SU-DHL-6 (cell line): ENCODE measurements around the gene RIBC2.

Experiments used
- H2AFZ ChIP-seq: fragments of 200-600 bp; sonication (generic); 2 replicates; pipeline ENCODE4 v1.6.1; 2014; ENCODE audit warnings: low read depth, mild to moderate bottlenecking, moderate library complexity, mixed read lengths, antibody characterized with exemption, low read length; ENCODE audit not compliant: severe bottlenecking
- H3F3A ChIP-seq: fragments of 200-600 bp; shearing (Covaris generic); 2 replicates; pipeline ENCODE4 v1.6.0; 2016; ENCODE audit warnings: antibody characterized with exemption, mild to moderate bottlenecking; ENCODE audit not compliant: insufficient read depth
- H3K27ac ChIP-seq: fragments of 200-600 bp; sonication (generic); 2 replicates; pipeline ENCODE4 v1.5.1; 2016; ENCODE audit warnings: low read depth, mild to moderate bottlenecking, low read length, moderate library complexity, mixed read lengths
- H3K27me3 ChIP-seq: fragments of 200-600 bp; sonication (generic), shearing (Covaris generic); 2 replicates; pipeline ENCODE4 v1.6.0; 2014; ENCODE audit warnings: mild to moderate bottlenecking, low read length
- H3K36me3 ChIP-seq: fragments of 200-600 bp; sonication (generic); 2 replicates; pipeline ENCODE4 v1.6.1; 2014; ENCODE audit warnings: mild to moderate bottlenecking, low read length, mixed read lengths
- H3K4me2 ChIP-seq: fragments of 300-600, 200-600 bp; shearing (Covaris generic), sonication (generic); 2 replicates; pipeline ENCODE4 v1.6.0; 2014; ENCODE audit warnings: low read length, low read depth, mild to moderate bottlenecking; ENCODE audit not compliant: poor library complexity, severe bottlenecking
- H3K4me3 ChIP-seq: fragments of 200-600 bp; sonication (generic); 2 replicates; pipeline ENCODE4 v1.5.1; 2014; ENCODE audit warnings: antibody characterized with exemption, low read length, mild to moderate bottlenecking, mixed read lengths; ENCODE audit not compliant: insufficient read depth, poor library complexity, severe bottlenecking
- H3K79me2 ChIP-seq: fragments of 200-600 bp; sonication (generic); 2 replicates; pipeline ENCODE4 v1.6.1; 2014; ENCODE audit warnings: mild to moderate bottlenecking, low read length, moderate library complexity; ENCODE audit not compliant: insufficient read depth
- H3K9ac ChIP-seq: fragments of 200-600 bp; sonication (generic); 2 replicates; pipeline ENCODE4 v1.7.0; 2014; ENCODE audit warnings: mild to moderate bottlenecking, low read length
- H3K9me2 ChIP-seq: fragments of 200-600 bp; sonication (generic); replicated peaks from 2 replicates; pipeline ENCODE4 v1.6.1; 2014; ENCODE audit warnings: low read length; ENCODE audit not compliant: insufficient read depth
- H3K9me3 ChIP-seq: fragments of 200-600 bp; sonication (generic); 2 replicates; pipeline ENCODE4 v1.6.1; 2014; ENCODE audit warnings: low read length, mixed read lengths; ENCODE audit not compliant: insufficient read depth
- H4K20me1 ChIP-seq: fragments of 200-600 bp; sonication (generic); 2 replicates; pipeline ENCODE4 v1.6.1; 2014; ENCODE audit warnings: low read depth, mild to moderate bottlenecking, antibody characterized with exemption, low read length, moderate library complexity, mixed read lengths
- CTCF ChIP-seq: fragments of 200-600 bp; sonication (generic); IDR thresholded peaks from one replicate; pipeline ENCODE4 v1.5.1; 2017; ENCODE audit warnings: antibody characterized with exemption, mild to moderate bottlenecking, low read length, moderate library complexity; ENCODE audit not compliant: insufficient read depth, poor library complexity, severe bottlenecking
- EZH2phosphoT487 ChIP-seq: fragments of 200-600 bp; sonication (generic), shearing (Covaris generic); conservative IDR thresholded peaks from 2 replicates; pipeline ENCODE4 v1.6.1; 2018; ENCODE audit warnings: mild to moderate bottlenecking, antibody characterized with exemption, low read length, moderate library complexity, mixed read lengths

The RIBC2 gene

DNA sequence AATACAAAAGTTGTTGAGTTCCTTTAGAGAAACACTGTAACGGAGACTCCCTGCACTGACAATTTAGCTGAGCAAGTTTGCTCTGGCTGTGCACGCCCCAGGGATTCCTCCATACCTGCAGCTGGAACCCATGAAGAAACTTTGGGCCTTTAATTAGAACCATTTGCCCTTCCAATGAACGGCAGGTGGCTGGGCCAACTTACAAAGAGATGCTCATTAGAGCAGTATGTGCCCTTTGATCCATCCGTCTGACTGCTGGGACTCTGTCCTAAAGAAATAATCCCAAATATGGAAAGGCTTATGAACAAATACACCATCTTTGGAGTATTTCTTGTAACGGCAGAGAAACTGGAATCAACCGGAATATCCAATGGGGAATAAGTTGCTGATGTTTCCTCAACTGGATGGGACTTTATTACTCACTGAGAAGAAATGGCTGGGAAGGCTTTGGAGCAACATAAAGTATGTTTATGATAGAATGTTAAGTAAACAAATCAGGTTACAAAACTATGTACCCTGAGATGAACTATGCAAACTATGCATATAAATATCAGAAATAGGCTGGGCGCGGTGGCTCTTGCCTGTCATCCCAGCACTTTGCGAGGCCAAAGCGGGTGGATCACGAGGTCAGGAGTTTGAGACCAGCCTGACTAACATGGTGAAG is 64.7 kb downstream of the RIBC2 start:
- Histone ChIP-seq H3K9me2 (no peaks in the 10 kb centered on the region), H4K20me1 (no peaks in the 10 kb centered on the region), H2AFZ (no peak overlapping the region), H3K9me3 (peaks cover 6% of the 10 kb centered on the region; the same call in 1 of the 2 replicates), H3F3A (no peaks in the 10 kb centered on the region), H3K4me2 (no peak overlapping the region), H3K9ac (no peak overlapping the region), H3K4me3 (no peak overlapping the region), H3K36me3 (no peaks in the 10 kb centered on the region), H3K27me3 (no peaks in the 10 kb centered on the region), H3K27ac (no peak overlapping the region), H3K79me2 (no peaks in the 10 kb centered on the region)
- TF ChIP-seq EZH2phosphoT487 (no peak), CTCF (no peak)

DNA sequence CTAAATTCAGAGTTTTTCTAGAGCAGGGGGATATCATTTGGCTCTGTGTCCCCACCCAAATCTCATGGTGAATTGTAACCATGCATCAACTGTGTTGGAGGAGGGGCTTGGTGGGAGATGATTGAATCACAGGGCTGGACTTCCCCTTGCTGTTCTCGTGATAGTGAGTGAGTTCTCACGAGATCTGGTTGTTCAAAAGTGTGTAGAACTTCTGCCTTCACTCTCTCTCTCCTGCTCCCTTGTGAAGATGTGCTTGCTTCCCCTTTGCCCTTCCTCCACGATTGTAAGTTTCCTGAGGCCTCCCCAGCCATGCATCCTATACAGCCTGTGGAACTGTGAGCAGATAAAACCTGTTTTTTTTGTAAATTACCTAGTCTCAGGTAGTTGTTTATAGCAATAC is 67.2 kb downstream of the RIBC2 start:
- H3K27ac ChIP-seq = no peak overlapping the region
- no peaks in the 10 kb centered on the region for H4K20me1 ChIP-seq
- H2AFZ ChIP-seq = no peak overlapping the region
- no peaks in the 10 kb centered on the region for H3K27me3 ChIP-seq
- H3K9me2 ChIP-seq = no peaks in the 10 kb centered on the region
- no peaks in the 10 kb centered on the region for H3F3A ChIP-seq
- peaks cover 6% of the 10 kb centered on the region; the same call in 1 of the 2 replicates for H3K9me3 ChIP-seq
- TF ChIP-seq CTCF (no peak), EZH2phosphoT487 (no peak)
- H3K4me2 ChIP-seq = no peak overlapping the region
- no peaks in the 10 kb centered on the region for H3K36me3 ChIP-seq
- H3K4me3 ChIP-seq = no peak overlapping the region
- H3K9ac ChIP-seq = no peak overlapping the region
- H3K79me2 ChIP-seq = no peaks in the 10 kb centered on the region

DNA sequence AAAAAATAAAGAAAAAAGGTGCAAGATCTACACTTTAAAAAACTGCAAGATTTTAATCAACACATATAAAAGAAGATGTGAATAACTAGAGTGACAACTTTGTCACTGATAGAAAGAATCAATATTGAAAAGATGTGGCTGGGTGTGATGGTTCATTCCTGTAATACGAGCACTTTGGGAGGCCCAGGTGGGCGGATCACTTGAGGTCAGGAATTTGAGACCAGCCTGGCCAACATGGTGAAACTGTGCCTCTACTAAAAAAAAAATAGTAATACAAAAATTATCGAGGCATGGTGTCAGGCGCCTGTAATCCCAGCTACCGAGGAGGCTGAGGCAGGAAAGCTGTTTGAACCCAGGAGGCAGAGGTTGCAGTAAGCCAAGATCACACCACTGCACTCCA is 68.2 kb downstream of the RIBC2 start:
- no peak for TF ChIP-seq CTCF
- TF ChIP-seq EZH2phosphoT487 = no peak
- H3K36me3 ChIP-seq = no peaks in the 10 kb centered on the region
- peaks cover 6% of the 10 kb centered on the region; the same call in 1 of the 2 replicates for H3K9me3 ChIP-seq
- H2AFZ ChIP-seq = no peak overlapping the region
- no peaks in the 10 kb centered on the region for H3K27me3 ChIP-seq
- H4K20me1 ChIP-seq = no peaks in the 10 kb centered on the region
- H3K4me2 ChIP-seq = no peak overlapping the region
- H3K9me2 ChIP-seq = no peaks in the 10 kb centered on the region
- no peaks in the 10 kb centered on the region for H3K79me2 ChIP-seq
- H3F3A ChIP-seq = no peaks in the 10 kb centered on the region
- H3K4me3 ChIP-seq = no peak overlapping the region
- no peak overlapping the region for H3K27ac ChIP-seq
- no peak overlapping the region for H3K9ac ChIP-seq
